Astrocyte (in vitro differentiated cells and primary cell): ENCODE measurements around the gene CA10. TPM values are rescaled to one million over a fixed set of nuclear protein-coding genes. Genes with fewer than 3 reads are reported as not detected.

Experiments used
- DNase-seq: peaks from one replicate; pipeline ENCODE4 v3.0.0-alpha.2; 2010; ENCODE audit warnings: low read depth
- FAIRE-seq: peaks from 2 replicates; lab custom pipeline; 2011; peaks lifted over from hg19 to GRCh38; lab: Jason Lieb, UNC
- H2AFZ ChIP-seq: 2 replicates; pipeline ENCODE4 v1.6.0; 2012; ENCODE audit warnings: low read depth, low read length, inconsistent platforms
- H3K27ac ChIP-seq: 2 replicates; pipeline ENCODE4 v1.5.1; 2011; ENCODE audit warnings: low read depth, low read length, inconsistent platforms
- H3K27me3 ChIP-seq: 2 replicates; pipeline ENCODE4 v1.6.0; 2011; ENCODE audit warnings: low read length, inconsistent platforms; ENCODE audit not compliant: insufficient read depth
- H3K36me3 ChIP-seq: 2 replicates; pipeline ENCODE4 v1.5.1; 2011; ENCODE audit warnings: low read length, inconsistent platforms; ENCODE audit not compliant: insufficient read depth
- H3K4me1 ChIP-seq: 2 replicates; pipeline ENCODE4 v1.5.1; 2011; ENCODE audit warnings: low read length, inconsistent platforms; ENCODE audit not compliant: insufficient read depth
- H3K4me2 ChIP-seq: 2 replicates; pipeline ENCODE4 v1.6.0; 2012; ENCODE audit warnings: low read length, inconsistent platforms
- H3K4me3 ChIP-seq: 2 replicates; pipeline ENCODE4 v1.5.1; 2011; ENCODE audit warnings: low read depth, mild to moderate bottlenecking, low read length, inconsistent platforms; ENCODE audit not compliant: insufficient read depth
- H3K79me2 ChIP-seq: 2 replicates; pipeline ENCODE4 v1.6.0; 2012; ENCODE audit warnings: mild to moderate bottlenecking, low read length, inconsistent platforms; ENCODE audit not compliant: insufficient read depth
- H3K9ac ChIP-seq: 2 replicates; pipeline ENCODE4 v1.6.0; 2012; ENCODE audit warnings: mild to moderate bottlenecking, low read length, inconsistent platforms
- H3K9me3 ChIP-seq: 2 replicates; pipeline ENCODE4 v1.5.1; 2012; ENCODE audit warnings: low read depth, mild to moderate bottlenecking, low read length, inconsistent platforms; ENCODE audit not compliant: insufficient read depth
- H4K20me1 ChIP-seq: 2 replicates; pipeline ENCODE4 v1.6.0; 2012; ENCODE audit warnings: low read length, inconsistent platforms; ENCODE audit not compliant: insufficient read depth
- H3K27ac Mint-ChIP-seq: one replicate; pipeline ENCODE4 v1.8.0; 2021; ENCODE audit warnings: mild to moderate bottlenecking, mixed read lengths; ENCODE audit not compliant: unreplicated experiment
- H3K27me3 Mint-ChIP-seq: one replicate; pipeline ENCODE4 v1.8.0; 2021; ENCODE audit warnings: low read depth, mixed read lengths; ENCODE audit not compliant: unreplicated experiment
- H3K36me3 Mint-ChIP-seq: one replicate; pipeline ENCODE4 v1.8.0; 2021; ENCODE audit warnings: low read depth, mixed read lengths; ENCODE audit not compliant: unreplicated experiment
- H3K4me1 Mint-ChIP-seq: one replicate; pipeline ENCODE4 v1.8.0; 2021; ENCODE audit warnings: low read depth, mixed read lengths; ENCODE audit not compliant: unreplicated experiment
- H3K4me3 Mint-ChIP-seq: one replicate; pipeline ENCODE4 v1.8.0; 2021; ENCODE audit warnings: mild to moderate bottlenecking, moderate library complexity, mixed read lengths; ENCODE audit not compliant: unreplicated experiment
- H3K9me3 Mint-ChIP-seq: one replicate; pipeline ENCODE4 v1.8.0; 2021; ENCODE audit warnings: mild to moderate bottlenecking, mixed read lengths; ENCODE audit not compliant: unreplicated experiment
- CTCF ChIP-seq: IDR thresholded peaks from 2 replicates; pipeline ENCODE4 v1.5.1; 2011; ENCODE audit warnings: low read depth, mild to moderate bottlenecking, inconsistent platforms, low read length, moderate library complexity; ENCODE audit not compliant: insufficient read depth
- EZH2 ChIP-seq: IDR thresholded peaks from 2 replicates; pipeline ENCODE4 v1.6.1; 2012; ENCODE audit warnings: mild to moderate bottlenecking, low read length, inconsistent platforms; ENCODE audit not compliant: insufficient read depth
- total RNA-seq: library from RNA; stranded (reverse); gene quantifications from 2 replicates; pipeline ENCODE4 v1.2.1, GENCODE V29; 2021

The CA10 gene
- total RNA-seq, 1 donor from 2014 or later = 0.43 TPM

- H3K79me2 ChIP-seq = no peaks in the 10 kb centered on the region
- FAIRE-seq (no peak), DNase-seq (no peak)
- H3K4me1 ChIP-seq = no peaks in the 10 kb centered on the region
- no peaks in the 10 kb centered on the region for H3K36me3 Mint-ChIP-seq
- peaks cover 1% of the 10 kb centered on the region for H3K9me3 Mint-ChIP-seq
- H4K20me1 ChIP-seq = no peaks in the 10 kb centered on the region
- H3K4me1 Mint-ChIP-seq = peaks cover 9% of the 10 kb centered on the region
- H3K9ac ChIP-seq = no peak overlapping the region
- peaks cover under 1% of the 10 kb centered on the region for H3K27me3 Mint-ChIP-seq
- H3K4me3 ChIP-seq = no peak overlapping the region
- H3K27ac ChIP-seq = no peak overlapping the region
- H3K9me3 ChIP-seq = no peaks in the 10 kb centered on the region
- H3K4me2 ChIP-seq = no peak overlapping the region
- TF ChIP-seq EZH2 (no peak), CTCF (no peak)
- H2AFZ ChIP-seq = no peak overlapping the region
- no peaks in the 10 kb centered on the region for H3K27me3 ChIP-seq
- no peak overlapping the region for H3K27ac Mint-ChIP-seq
- H3K36me3 ChIP-seq = no peaks in the 10 kb centered on the region
- H3K4me3 Mint-ChIP-seq = no peak overlapping the region
Observed at GRCh38 chr17:51643702-51644490, 514.6 kb downstream of the CA10 start.

GRCh38 chr17:51642029-51642428 is 516.5 kb downstream of the CA10 start:
- no peak overlapping the region for H2AFZ ChIP-seq

More at GRCh38 chr17:51642029-51642428, 516.5 kb downstream of the CA10 start:
- Histone ChIP-seq H3K36me3 (no peaks in the 10 kb centered on the region), H4K20me1 (no peaks in the 10 kb centered on the region), H3K27ac (no peak overlapping the region), H3K79me2 (no peaks in the 10 kb centered on the region), H3K27me3 (no peaks in the 10 kb centered on the region), H3K4me1 (no peaks in the 10 kb centered on the region), H3K9me3 (no peaks in the 10 kb centered on the region), H3K9ac (no peak overlapping the region), H3K4me2 (no peak overlapping the region), H3K4me3 (no peak overlapping the region)
- Mint-ChIP-seq H3K4me3 (no peak overlapping the region), H3K36me3 (no peaks in the 10 kb centered on the region), H3K4me1 (no peaks in the 10 kb centered on the region), H3K27ac (no peak overlapping the region), H3K9me3 (peaks cover 1% of the 10 kb centered on the region), H3K27me3 (peaks cover 6% of the 10 kb centered on the region)
- TF ChIP-seq EZH2 (no peak), CTCF (no peak)
- FAIRE-seq (no peak), DNase-seq (no peak)
